Epithelial cell of esophagus (primary cell): ENCODE data around the gene ATG16L1.
"Not testable (repeated sequence)": the region's sequence is repeated elsewhere in the genome, so short reads cannot be mapped to it uniquely, and the experiment has no call there.

Experiments
- DNase-seq: peaks from one replicate; pipeline ENCODE4 v3.0.0; 2010; ENCODE audit warnings: low read depth
- H3K4me3 ChIP-seq: 2 replicates; pipeline ENCODE4 v1.5.1; 2011; ENCODE audit warnings: mild to moderate bottlenecking, low read length, control low read depth
- CTCF ChIP-seq: IDR thresholded peaks from 2 replicates; pipeline ENCODE4 v1.5.1; 2011; ENCODE audit warnings: low read depth, mild to moderate bottlenecking, low read length, control low read depth, inconsistent platforms; ENCODE audit not compliant: insufficient read depth; ENCODE audit errors: missing control alignments

The ATG16L1 gene

GRCh38 chr2:233331536-233331935 lies 80.1 kb downstream of the ATG16L1 start:
- no peak for TF ChIP-seq CTCF
- DNase-seq = no peak
- H3K4me3 ChIP-seq = no peak overlapping the region

- no peak for TF ChIP-seq CTCF
- H3K4me3 ChIP-seq = no peak overlapping the region
- no peak for DNase-seq
These were observed 80.7 kb downstream of the ATG16L1 start for GRCh38 chr2:233332125-233332524.

DNA sequence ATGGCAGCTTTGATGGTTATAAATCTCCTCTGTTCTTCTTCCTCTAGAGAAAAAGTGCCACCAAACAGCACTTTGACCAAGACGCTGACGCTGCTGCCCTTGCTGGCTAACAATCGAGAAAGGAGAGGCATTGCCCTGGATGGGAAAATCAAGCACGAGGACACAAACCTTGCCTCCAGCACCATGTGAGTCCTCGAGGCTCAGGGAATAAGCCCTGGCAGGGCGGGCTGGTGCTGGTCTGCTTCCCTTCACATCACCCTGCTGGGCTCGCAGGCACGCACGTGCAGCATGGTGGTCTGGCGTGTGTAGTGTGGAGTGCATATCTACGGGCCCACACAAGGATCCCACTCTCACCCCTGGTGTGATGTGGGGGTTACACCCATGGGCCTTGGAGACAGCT lies 83.4 kb downstream of the ATG16L1 start:
- DNase-seq = no peak
- no peak for TF ChIP-seq CTCF
- no peak overlapping the region for H3K4me3 ChIP-seq

DNA sequence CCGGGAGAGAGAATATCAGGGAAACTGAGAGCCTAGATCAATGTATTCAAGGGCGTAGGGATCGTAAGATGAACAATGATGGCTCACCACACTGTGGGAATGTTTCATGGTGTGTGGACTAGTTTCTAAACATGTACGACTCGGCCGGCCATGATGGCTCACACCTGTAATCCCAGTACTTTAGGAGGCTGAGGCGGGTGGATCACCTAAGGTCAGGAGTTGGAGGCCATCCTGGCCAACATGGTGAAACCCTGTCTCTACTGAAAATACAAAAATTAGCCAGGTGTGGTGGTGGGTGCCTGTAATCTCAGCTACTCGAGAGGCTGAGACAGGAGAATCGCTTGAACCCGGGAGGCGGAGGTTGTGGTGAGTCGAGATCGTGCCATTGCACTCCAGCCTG lies 84.6 kb downstream of the ATG16L1 start:
- not testable (repeated sequence) for H3K4me3 ChIP-seq, DNase-seq

DNA sequence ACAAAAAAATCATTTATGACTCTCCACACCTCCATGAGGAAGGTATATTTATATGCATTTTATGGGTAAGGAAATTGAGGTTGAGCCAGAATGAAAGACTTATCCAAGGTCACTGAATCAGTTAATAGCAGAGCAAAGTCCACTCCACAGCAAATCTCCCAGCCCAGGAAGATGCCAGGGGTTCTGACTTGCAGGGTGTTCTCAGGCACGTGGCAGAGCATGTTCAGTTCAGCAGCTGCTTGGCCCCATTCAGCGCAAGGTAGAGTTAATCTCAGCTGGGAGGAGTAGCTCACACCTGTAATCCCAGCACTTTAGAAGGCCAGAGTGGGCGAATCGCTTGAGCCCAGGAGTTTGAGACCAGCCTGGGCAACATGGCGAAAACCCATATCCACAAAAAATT lies 85.1 kb downstream of the ATG16L1 start:
- DNase-seq = no peak
- no peak for TF ChIP-seq CTCF
- no peak overlapping the region for H3K4me3 ChIP-seq

- no peak for TF ChIP-seq CTCF
- H3K4me3 ChIP-seq = no peak overlapping the region
- no peak for DNase-seq
These were observed 86.6 kb downstream of the ATG16L1 start for GRCh38 chr2:233338046-233338445.

- TF ChIP-seq CTCF = no peak
- no peak for DNase-seq
- no peak overlapping the region for H3K4me3 ChIP-seq
These were observed 87.4 kb downstream of the ATG16L1 start for GRCh38 chr2:233338812-233339368.
